NCI-H69 (cell line): ENCODE results near the gene OR8H3.
"Not testable (repeated sequence)": the region's sequence is repeated elsewhere in the genome, so short reads cannot be mapped to it uniquely, and the experiment has no call there.

Experiments used
- DNase-seq: peaks from one replicate; lab custom pipeline; 2025; lab: John Stamatoyannopoulos, UW

The OR8H3 gene, protein sequence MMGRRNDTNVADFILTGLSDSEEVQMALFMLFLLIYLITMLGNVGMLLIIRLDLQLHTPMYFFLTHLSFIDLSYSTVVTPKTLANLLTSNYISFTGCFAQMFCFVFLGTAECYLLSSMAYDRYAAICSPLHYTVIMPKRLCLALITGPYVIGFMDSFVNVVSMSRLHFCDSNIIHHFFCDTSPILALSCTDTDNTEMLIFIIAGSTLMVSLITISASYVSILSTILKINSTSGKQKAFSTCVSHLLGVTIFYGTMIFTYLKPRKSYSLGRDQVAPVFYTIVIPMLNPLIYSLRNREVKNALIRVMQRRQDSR

DNA sequence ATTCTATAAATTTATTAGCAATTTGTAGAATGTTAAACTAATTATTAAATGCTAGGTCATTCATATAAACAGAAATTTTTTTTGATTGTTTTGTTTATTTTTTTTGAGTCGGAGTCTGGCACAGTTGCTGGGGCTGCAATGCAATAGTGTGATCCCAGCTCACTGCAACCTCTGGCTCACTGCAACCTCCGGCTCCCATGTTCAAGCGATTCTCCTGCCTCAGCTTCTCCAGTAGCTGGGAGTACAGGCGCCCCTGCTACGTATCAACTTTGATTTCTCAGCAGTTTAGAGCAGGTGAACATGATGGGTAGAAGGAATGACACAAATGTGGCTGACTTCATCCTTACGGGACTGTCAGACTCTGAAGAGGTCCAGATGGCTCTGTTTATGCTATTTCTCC, at the start of gene OR8H3:
TSS of gene OR8H3 (plus strand) at position 301 of the 400 bp plus-strand sequence. CDS start at position 301, 0 bp downstream.
- no peak for DNase-seq

DNA sequence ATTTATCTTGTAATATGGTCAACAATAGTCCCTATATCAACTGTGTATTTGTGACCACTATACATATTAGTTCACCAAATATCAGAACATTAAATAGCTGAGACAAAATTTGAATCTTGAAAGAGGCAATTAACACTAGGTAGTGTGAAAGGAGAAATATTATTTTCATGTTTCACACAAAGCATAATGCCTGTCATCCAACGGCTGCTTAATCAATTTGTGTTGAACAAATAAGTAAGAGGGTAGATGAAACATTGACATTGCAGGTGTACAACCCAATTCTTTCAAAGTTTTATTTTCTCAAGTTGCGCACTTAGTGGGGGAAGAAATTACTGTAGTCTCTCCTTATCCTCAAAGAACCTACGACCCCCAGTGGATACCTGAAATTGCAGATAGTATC, 32.5 kb upstream of the OR8H3 start:
- no peak for DNase-seq

DNA sequence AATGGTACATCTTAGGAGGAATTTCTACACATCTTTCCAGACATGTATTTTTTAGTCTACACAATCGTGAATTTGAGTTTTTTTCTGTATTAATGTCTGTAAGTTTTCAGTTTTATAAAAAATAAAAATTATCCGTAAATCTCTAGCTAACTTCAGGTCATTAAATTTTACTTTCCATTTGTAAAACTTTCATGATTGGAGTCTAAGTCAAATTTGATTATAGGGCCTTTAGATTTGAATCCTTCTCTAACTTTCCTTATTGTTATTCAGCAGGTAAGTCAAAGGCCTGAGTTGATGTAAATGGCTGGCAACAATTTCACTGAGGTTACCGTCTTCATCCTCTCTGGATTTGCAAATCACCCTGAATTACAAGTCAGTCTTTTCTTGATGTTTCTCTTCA, 29.2 kb upstream of the OR8H3 start, which contains the start of gene OR8I2:
TSS of gene OR8I2 (plus strand) at position 301 of the 400 bp plus-strand sequence. CDS start at position 301, 0 bp downstream.
- no peak for DNase-seq

DNA sequence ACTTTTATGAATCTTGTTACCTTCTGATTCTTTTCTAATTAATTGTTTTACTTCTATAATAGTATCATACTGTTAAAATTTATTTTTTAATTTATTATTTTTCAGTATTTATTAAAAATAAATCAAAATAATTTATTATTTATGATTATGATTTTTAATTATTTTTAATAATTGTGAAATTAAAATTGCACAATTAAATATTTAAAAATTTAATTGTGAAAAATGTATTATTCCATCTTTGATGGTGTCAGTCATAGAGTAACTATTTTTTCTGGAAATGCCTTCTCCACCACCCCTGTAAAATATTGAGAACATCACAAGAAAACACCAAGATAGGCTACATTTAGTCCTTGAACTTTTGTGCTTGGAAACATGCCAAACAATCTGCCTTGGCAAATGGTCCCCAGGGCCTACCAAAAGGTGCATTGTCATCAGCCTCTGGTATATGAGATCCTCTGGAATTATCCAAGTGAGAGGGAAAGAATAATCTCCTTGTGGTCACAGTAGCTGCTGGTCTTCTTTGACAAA, 18.9 kb upstream of the OR8H3 start, which contains the start of gene OR8H2:
TSS of gene OR8H2 (plus strand) at position 478 of the 528 bp plus-strand sequence. CDS start 1,356 bp downstream, outside the sequence.
- DNase-seq = no peak

DNA sequence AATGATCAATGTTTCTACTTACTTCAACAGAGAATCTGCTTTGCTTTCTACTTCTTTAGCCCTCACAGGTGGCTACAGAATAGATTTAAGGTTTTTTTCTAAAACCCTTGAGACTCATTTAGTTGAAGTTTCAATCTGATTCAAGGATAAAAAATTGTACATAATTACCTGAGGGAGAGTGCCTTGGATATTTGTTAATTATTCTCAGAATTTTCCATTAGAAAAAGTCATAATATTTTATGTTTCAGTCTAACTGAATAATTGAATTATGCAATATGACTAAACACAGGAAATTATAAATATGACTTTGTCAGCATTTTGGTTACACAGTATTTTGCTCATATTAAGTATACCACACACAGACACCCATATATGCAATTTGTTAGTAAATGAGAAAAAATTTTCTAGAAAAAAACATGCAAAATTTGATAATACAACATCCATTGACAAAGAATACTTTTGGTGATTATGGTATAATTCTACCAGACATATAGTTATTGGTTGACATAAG, 18.0 kb downstream of the OR8H3 start, which contains the start of gene OR8J3:
TSS of gene OR8J3 (minus strand) at position 51 of the 511 bp plus-strand sequence. CDS start 2,483 bp downstream, outside the sequence.
- DNase-seq = no peak

DNA sequence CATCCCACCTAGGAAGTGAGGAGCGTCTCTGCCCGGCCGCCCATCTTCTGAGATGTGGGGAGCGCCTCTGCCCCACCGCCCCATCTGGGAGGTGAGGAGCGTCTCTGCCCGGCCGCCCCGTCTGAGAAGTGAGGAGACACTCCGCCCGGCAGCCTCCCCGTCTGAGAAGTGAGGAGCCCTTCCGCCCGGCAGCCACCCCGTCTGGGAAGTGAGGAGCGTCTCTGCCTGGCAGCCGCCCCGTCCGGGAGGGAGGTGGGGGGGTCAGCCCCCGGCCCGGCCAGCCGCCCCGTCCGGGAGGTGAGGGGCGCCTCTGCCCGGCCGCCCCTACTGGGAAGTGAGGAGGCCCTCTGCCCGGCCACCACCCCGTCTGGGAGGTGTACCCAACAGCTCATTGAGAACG, 21.5 kb downstream of the OR8H3 start:
- DNase-seq = not testable (repeated sequence)

DNA sequence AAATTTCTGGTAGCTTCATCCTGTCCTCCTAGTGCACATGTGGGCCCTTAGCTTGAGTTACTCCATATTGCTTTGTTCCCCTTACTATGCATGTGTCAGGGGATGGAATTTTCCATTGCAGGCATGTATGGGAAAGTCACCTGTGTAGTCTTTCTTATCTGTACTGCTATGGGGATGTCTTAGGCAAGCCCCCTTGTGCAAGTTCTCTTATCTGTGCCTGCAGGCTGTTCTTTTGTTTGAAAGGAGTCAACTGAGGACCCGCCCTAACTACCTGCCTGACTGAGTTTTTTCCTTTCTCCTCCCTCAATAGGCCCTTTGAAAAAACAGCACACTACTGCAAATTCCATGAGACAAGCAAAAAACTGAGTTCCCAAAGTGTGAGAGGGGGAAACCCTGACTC, 29.2 kb downstream of the OR8H3 start:
- DNase-seq = no peak

DNA sequence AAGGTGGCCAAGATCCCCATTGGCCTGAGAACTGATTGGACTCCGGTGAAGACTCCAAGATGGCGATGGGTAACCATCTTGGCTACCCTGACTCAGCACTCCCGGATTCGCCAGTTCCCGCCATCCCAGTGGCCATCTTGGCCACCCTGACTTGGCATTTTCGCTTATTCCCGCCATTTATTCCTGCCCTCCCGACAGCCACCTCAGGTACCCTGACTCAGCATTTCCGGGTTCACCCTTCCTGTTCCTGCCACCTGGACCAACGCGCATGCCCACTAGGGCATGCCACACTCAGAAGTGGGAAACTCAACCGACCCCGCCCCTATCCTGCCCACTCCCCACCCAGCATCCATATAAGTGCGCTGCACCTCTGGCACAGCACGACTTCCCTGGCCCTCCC, 30.2 kb downstream of the OR8H3 start:
- DNase-seq = no peak

DNA sequence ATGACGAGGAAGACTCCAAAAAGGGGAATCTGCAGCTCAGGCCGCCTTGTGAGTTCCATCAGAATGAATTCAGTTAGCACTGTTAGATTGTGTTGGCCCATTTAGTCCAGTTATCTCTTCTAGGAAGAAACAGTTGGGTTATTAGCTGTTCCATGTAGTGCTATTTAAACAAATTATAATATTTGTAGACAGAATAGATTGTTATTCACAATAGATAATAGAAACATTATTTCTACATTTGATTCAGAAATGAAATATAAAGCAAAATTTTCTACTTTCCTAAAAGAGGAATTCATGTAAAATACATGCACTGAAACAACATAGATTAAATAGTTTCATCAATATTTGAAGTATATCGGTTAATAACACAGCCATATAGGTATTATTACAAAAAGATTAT, 38.0 kb downstream of the OR8H3 start, which contains the start of gene OR8K5:
TSS of gene OR8K5 (minus strand) at position 101 of the 400 bp plus-strand sequence. CDS start at position 101, 0 bp downstream.
- DNase-seq = no peak

DNA sequence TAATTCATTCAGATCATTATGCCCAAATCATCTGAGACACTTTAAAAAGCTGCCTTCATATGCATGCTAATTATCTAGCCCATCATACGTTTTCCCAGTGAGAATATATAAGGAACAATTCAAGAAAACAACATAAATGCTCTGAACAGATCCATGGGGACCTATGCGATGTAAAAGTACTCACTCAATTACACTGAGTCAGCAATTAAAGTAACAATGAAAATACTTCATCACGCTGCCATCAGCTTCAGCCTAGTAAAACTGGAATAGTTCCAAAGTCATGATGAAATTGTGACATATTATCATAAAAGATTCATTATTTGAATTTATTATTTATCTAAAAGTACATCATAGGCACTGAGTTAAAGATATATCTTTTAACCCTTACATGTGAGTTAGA, 41.6 kb downstream of the OR8H3 start:
- no peak for DNase-seq

DNA sequence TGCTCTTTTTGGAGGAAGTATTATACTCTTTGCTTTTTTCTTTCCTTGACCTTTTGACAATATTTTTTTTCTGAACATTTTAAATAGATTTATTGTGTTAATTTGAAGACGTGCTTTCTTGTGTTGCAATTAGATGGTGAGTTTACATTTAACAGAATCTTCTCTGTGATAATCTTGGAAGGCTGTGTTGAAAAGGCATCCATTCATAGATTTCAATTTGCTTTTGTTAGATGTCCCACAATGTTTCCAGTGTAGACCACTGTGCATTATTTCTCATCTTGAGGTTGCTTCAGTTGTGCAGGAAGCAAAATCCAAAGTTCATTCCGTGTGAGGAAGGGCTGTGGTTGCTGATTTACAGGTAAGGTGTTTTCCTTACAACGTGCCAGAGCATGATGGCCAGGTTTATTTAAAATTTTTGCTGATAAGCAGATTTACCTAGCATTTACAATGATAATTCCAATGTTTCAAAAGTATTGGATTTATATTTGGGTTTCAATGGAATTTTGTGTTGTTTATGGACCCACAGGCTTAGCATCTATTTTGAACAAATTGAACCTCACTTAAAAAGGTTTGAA, 50.2 kb downstream of the OR8H3 start:
- DNase-seq = no peak
